ENCODE results near the gene DDB1.

DDB1 gene

DNA sequence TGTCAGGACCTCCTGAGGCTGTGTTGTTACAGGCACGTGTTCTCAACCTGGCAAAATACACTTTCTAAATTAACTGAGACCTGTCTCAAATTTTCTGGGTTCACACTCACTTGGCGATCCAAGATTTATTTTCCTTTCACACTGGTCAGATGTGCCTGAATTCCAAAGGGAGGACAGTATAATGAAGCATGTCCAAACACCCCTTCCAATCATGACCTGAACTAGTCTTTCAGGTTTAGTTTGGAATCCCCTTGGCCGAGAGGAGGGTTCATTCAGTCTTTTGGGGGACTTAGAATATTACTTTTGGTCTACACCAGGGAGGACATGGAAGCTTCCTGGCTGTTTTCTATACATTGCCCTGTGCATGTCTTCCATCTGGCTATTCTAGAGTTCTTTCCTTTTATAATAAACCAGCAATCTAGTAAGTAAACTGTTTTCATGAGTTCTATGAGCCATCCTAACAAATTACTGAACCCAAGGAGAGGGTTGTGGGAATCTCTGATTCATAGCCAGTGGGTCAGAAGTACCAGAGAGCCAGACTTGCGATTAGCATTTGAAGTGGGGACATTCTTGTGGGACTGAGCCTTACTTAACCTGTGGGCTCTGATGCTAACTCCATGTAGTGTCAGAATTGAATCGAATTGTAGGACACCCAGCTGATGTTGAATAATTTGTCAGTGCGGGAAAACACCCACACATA is 44.7 kb upstream of the DDB1 start:
- Histone ChIP-seq H2BK5ac (ENCODE audit: low read depth, low read length, poor library complexity, severe bottlenecking) (no peak overlapping the region), H3K36me3 (ENCODE audit: control insufficient read depth in 1 of 2, insufficient read depth in 2 of 2, low read depth in 1 of 2, low read length in 2 of 2) (peaks cover 6 to 35% of the 10 kb centered on the region in 2 experiments), H3K27me3 (ENCODE audit: control insufficient read depth in 1 of 2, insufficient read depth in 1 of 2, low read length in 2 of 2) (no peaks in the 10 kb centered on the region), H4K8ac (ENCODE audit: low read length) (no peak overlapping the region), H3K18ac (ENCODE audit: low read depth in 1 of 2, low read length in 2 of 2) (peak overlapping the region in 1 of 2 experiments; percentile 2), H3K4me2 (ENCODE audit: low read length, poor library complexity, severe bottlenecking) (no peak overlapping the region), H3K9ac (ENCODE audit: low read length) (peak overlapping the region; percentile 8), H3K14ac (ENCODE audit: low read length in 2 of 2) (no peak overlapping the region), H4K91ac (ENCODE audit: low read length) (no peak overlapping the region), H3K79me1 (replicated peaks; ENCODE audit: low read length, poor library complexity, severe bottlenecking) (peaks cover 1% of the 10 kb centered on the region), H3K4me3 (ENCODE audit: insufficient read depth in 1 of 2, low read depth in 1 of 2, low read length in 2 of 2) (no peak overlapping the region), H3K27ac (ENCODE audit: low read length, poor library complexity, severe bottlenecking) (peak overlapping the region; percentile 8), H2BK15ac (ENCODE audit: low read depth, poor library complexity, severe bottlenecking) (no peak overlapping the region), H3K4me1 (ENCODE audit: control insufficient read depth, insufficient read depth, low read depth, low read length) (peaks cover 5% of the 10 kb centered on the region), H3K4ac (ENCODE audit: low read depth in 1 of 2, low read length in 2 of 2) (no peak overlapping the region), H2AK5ac (ENCODE audit: low read length, severe bottlenecking) (peak overlapping the region; percentile 9), H2AFZ (ENCODE audit: low read depth, low read length) (no peak overlapping the region), H2BK12ac (ENCODE audit: low read length in 2 of 2) (no peak overlapping the region), H3K9me3 (ENCODE audit: control insufficient read depth, low read length) (peaks cover 3% of the 10 kb centered on the region), H3K23ac (ENCODE audit: low read length in 2 of 2) (no peak overlapping the region), H2BK120ac (ENCODE audit: low read depth, low read length) (no peak overlapping the region)
- DNase-seq, result peak; percentile 78
- WGBS, result 77% methylated on average over 4 of the region's 6 CpGs

DNA sequence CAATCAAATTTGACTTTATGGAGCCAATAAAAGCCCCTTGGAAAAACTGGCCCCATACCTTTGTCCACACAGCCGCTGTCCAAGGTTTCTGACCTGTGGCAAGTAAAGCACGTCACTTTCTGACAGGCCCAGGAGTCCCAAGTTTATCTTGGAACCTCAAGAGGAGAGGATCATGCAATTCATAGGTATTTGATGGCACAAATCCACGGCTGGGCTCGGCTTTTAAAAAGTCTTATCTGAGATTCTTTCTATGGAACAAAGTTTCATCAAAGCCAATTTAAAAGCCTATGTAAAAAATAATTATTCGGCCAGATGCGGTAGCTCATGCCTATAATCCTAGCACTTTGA is 42.8 kb upstream of the DDB1 start:
- peaks cover 3% of the 10 kb centered on the region for H3K9me3 ChIP-seq (ENCODE audit: control insufficient read depth, low read length)
- H2BK15ac ChIP-seq (ENCODE audit: low read depth, poor library complexity, severe bottlenecking), result no peak overlapping the region
- no peak overlapping the region for H2BK5ac ChIP-seq (ENCODE audit: low read depth, low read length, poor library complexity, severe bottlenecking)
- no peak overlapping the region for H3K9ac ChIP-seq (ENCODE audit: low read length)
- no peaks in the 10 kb centered on the region for H3K27me3 ChIP-seq (ENCODE audit: control insufficient read depth in 1 of 2, insufficient read depth in 1 of 2, low read length in 2 of 2)
- no peak overlapping the region for H3K23ac ChIP-seq (ENCODE audit: low read length in 2 of 2)
- no peak overlapping the region for H2BK12ac ChIP-seq (ENCODE audit: low read length in 2 of 2)
- H3K27ac ChIP-seq (ENCODE audit: low read length, poor library complexity, severe bottlenecking), result no peak overlapping the region
- H2AFZ ChIP-seq (ENCODE audit: low read depth, low read length), result no peak overlapping the region
- no peak overlapping the region for H2AK5ac ChIP-seq (ENCODE audit: low read length, severe bottlenecking)
- H3K14ac ChIP-seq (ENCODE audit: low read length in 2 of 2), result no peak overlapping the region
- H4K8ac ChIP-seq (ENCODE audit: low read length), result no peak overlapping the region
- H2BK120ac ChIP-seq (ENCODE audit: low read depth, low read length), result no peak overlapping the region
- H3K4ac ChIP-seq (ENCODE audit: low read depth in 1 of 2, low read length in 2 of 2), result no peak overlapping the region
- no peak overlapping the region for H3K4me2 ChIP-seq (ENCODE audit: low read length, poor library complexity, severe bottlenecking)
- peaks cover 2% of the 10 kb centered on the region for H3K79me1 ChIP-seq (replicated peaks; ENCODE audit: low read length, poor library complexity, severe bottlenecking)
- peaks cover 5% of the 10 kb centered on the region for H3K4me1 ChIP-seq (ENCODE audit: control insufficient read depth, insufficient read depth, low read depth, low read length)
- H3K4me3 ChIP-seq (ENCODE audit: insufficient read depth in 1 of 2, low read depth in 1 of 2, low read length in 2 of 2), result no peak overlapping the region
- H3K36me3 ChIP-seq (ENCODE audit: control insufficient read depth in 1 of 2, insufficient read depth in 2 of 2, low read depth in 1 of 2, low read length in 2 of 2), result peaks cover 11 to 42% of the 10 kb centered on the region in 2 experiments
- H3K18ac ChIP-seq (ENCODE audit: low read depth in 1 of 2, low read length in 2 of 2), result no peak overlapping the region
- 97% methylated on average over 6 of the region's 6 CpGs for WGBS
- no peak overlapping the region for H4K91ac ChIP-seq (ENCODE audit: low read length)
- DNase-seq, result no peak

- Histone ChIP-seq H2BK15ac (ENCODE audit: low read depth, poor library complexity, severe bottlenecking) (no peak overlapping the region), H3K23ac (ENCODE audit: low read length in 2 of 2) (no peak overlapping the region), H3K27ac (ENCODE audit: low read length, poor library complexity, severe bottlenecking) (no peak overlapping the region), H3K14ac (ENCODE audit: low read length in 2 of 2) (no peak overlapping the region), H3K27me3 (ENCODE audit: control insufficient read depth in 1 of 2, insufficient read depth in 1 of 2, low read length in 2 of 2) (no peaks in the 10 kb centered on the region), H3K9me3 (ENCODE audit: control insufficient read depth, low read length) (peaks cover 3% of the 10 kb centered on the region), H2AFZ (ENCODE audit: low read depth, low read length) (no peak overlapping the region), H3K4me1 (ENCODE audit: control insufficient read depth, insufficient read depth, low read depth, low read length) (peaks cover 2% of the 10 kb centered on the region), H2BK5ac (ENCODE audit: low read depth, low read length, poor library complexity, severe bottlenecking) (no peak overlapping the region), H2AK5ac (ENCODE audit: low read length, severe bottlenecking) (no peak overlapping the region), H4K8ac (ENCODE audit: low read length) (no peak overlapping the region), H3K36me3 (ENCODE audit: control insufficient read depth in 1 of 2, insufficient read depth in 2 of 2, low read depth in 1 of 2, low read length in 2 of 2) (peaks cover 31 to 59% of the 10 kb centered on the region in 2 experiments), H4K91ac (ENCODE audit: low read length) (no peak overlapping the region), H3K9ac (ENCODE audit: low read length) (no peak overlapping the region), H3K4me2 (ENCODE audit: low read length, poor library complexity, severe bottlenecking) (no peak overlapping the region), H3K79me1 (replicated peaks; ENCODE audit: low read length, poor library complexity, severe bottlenecking) (peaks cover 5% of the 10 kb centered on the region), H3K18ac (ENCODE audit: low read depth in 1 of 2, low read length in 2 of 2) (no peak overlapping the region), H3K4ac (ENCODE audit: low read depth in 1 of 2, low read length in 2 of 2) (no peak overlapping the region), H2BK12ac (ENCODE audit: low read length in 2 of 2) (no peak overlapping the region), H2BK120ac (ENCODE audit: low read depth, low read length) (no peak overlapping the region), H3K4me3 (ENCODE audit: insufficient read depth in 1 of 2, low read depth in 1 of 2, low read length in 2 of 2) (no peak overlapping the region)
- no peak for DNase-seq
- 98% methylated on average over 8 of the region's 8 CpGs for WGBS
Observed at GRCh38 chr11:61372659-61373420, 39.9 kb upstream of the DDB1 start.

DNA sequence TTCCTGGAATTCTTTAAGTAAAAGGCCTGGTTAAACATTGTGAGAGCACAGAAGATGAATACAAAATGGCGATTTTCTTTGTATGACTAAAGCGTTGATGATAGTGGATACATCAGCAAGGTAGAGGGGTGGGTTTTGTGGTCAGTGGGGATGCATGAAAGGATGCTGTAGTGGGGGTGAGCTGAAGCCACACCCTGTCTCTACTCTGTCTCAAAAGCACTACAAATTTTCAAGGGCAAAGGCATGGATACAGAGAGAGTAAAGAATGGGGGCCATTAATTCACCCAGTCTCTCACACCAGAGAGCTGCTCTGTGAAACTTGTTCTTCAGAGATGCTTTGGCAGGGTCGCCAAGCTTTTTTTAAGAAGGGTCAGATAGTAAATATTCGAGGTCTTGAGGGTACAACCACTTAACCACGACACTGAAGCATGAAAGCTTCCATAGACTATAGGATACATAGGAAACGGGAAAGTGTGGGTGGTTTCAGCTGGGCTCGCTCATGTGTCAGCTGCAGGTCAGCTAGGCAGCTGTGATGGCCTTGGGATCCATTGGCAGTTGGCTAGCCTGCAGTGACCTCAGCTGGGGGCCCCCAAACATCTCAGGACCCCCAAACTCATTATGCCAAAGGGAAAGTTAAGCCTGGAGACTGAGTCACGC is 37.6 kb upstream of the DDB1 start:
- H4K91ac ChIP-seq (ENCODE audit: low read length), result no peak overlapping the region
- H4K8ac ChIP-seq (ENCODE audit: low read length), result no peak overlapping the region
- H3K36me3 ChIP-seq (ENCODE audit: control insufficient read depth in 1 of 2, insufficient read depth in 2 of 2, low read depth in 1 of 2, low read length in 2 of 2), result peaks cover 40 to 67% of the 10 kb centered on the region in 2 experiments
- H3K27ac ChIP-seq (ENCODE audit: low read length, poor library complexity, severe bottlenecking), result no peak overlapping the region
- WGBS, result 99% methylated on average over 7 of the region's 8 CpGs
- peaks cover 3% of the 10 kb centered on the region for H3K9me3 ChIP-seq (ENCODE audit: control insufficient read depth, low read length)
- no peak overlapping the region for H3K4ac ChIP-seq (ENCODE audit: low read depth in 1 of 2, low read length in 2 of 2)
- H2AFZ ChIP-seq (ENCODE audit: low read depth, low read length), result no peak overlapping the region
- H2BK120ac ChIP-seq (ENCODE audit: low read depth, low read length), result no peak overlapping the region
- peaks cover 4% of the 10 kb centered on the region for H3K4me1 ChIP-seq (ENCODE audit: control insufficient read depth, insufficient read depth, low read depth, low read length)
- H2BK15ac ChIP-seq (ENCODE audit: low read depth, poor library complexity, severe bottlenecking), result no peak overlapping the region
- H2BK12ac ChIP-seq (ENCODE audit: low read length in 2 of 2), result no peak overlapping the region
- H2BK5ac ChIP-seq (ENCODE audit: low read depth, low read length, poor library complexity, severe bottlenecking), result no peak overlapping the region
- peaks cover 15% of the 10 kb centered on the region for H3K79me1 ChIP-seq (replicated peaks; ENCODE audit: low read length, poor library complexity, severe bottlenecking)
- no peak overlapping the region for H2AK5ac ChIP-seq (ENCODE audit: low read length, severe bottlenecking)
- no peaks in the 10 kb centered on the region for H3K27me3 ChIP-seq (ENCODE audit: control insufficient read depth in 1 of 2, insufficient read depth in 1 of 2, low read length in 2 of 2)
- H3K4me2 ChIP-seq (ENCODE audit: low read length, poor library complexity, severe bottlenecking), result no peak overlapping the region
- no peak for DNase-seq
- no peak overlapping the region for H3K23ac ChIP-seq (ENCODE audit: low read length in 2 of 2)
- no peak overlapping the region for H3K18ac ChIP-seq (ENCODE audit: low read depth in 1 of 2, low read length in 2 of 2)
- no peak overlapping the region for H3K14ac ChIP-seq (ENCODE audit: low read length in 2 of 2)
- H3K4me3 ChIP-seq (ENCODE audit: insufficient read depth in 1 of 2, low read depth in 1 of 2, low read length in 2 of 2), result peak overlapping the region in 1 of 2 experiments; percentile 14
- peak overlapping the region; percentile 57 for H3K9ac ChIP-seq (ENCODE audit: low read length)
